Measurements from ENCODE around the gene AK6.
"Not testable (repeated sequence)": the region's sequence is repeated elsewhere in the genome, so short reads cannot be mapped to it uniquely, and the experiment has no call there.

The AK6 gene

GRCh38 chr5:69364850-69365249, 4.5 kb downstream of the AK6 start:
- peak overlapping the region; percentile 41 for H3K27ac Mint-ChIP-seq
- peaks cover 38% of the 10 kb centered on the region for H3K4me1 Mint-ChIP-seq (ENCODE audit: low read depth)
- no peak overlapping the region for H3K4me3 Mint-ChIP-seq
- H3K36me3 Mint-ChIP-seq, result peaks cover 3% of the 10 kb centered on the region
- no peaks in the 10 kb centered on the region for H3K27me3 Mint-ChIP-seq
- no peaks in the 10 kb centered on the region for H3K9me3 Mint-ChIP-seq (ENCODE audit: low read depth)

- H3K4me1 Mint-ChIP-seq (ENCODE audit: low read depth), result peaks cover 38% of the 10 kb centered on the region
- H3K27ac Mint-ChIP-seq, result peak overlapping the region; percentile 41
- H3K27me3 Mint-ChIP-seq, result no peaks in the 10 kb centered on the region
- H3K9me3 Mint-ChIP-seq (ENCODE audit: low read depth), result no peaks in the 10 kb centered on the region
- H3K4me3 Mint-ChIP-seq, result no peak overlapping the region
- H3K36me3 Mint-ChIP-seq, result peaks cover 3% of the 10 kb centered on the region
Observed at GRCh38 chr5:69364414-69364813, 4.9 kb downstream of the AK6 start.

- Mint-ChIP-seq H3K4me1 (ENCODE audit: low read depth) (peaks cover 29% of the 10 kb centered on the region), H3K27ac (no peak overlapping the region), H3K4me3 (no peak overlapping the region), H3K27me3 (no peaks in the 10 kb centered on the region), H3K36me3 (peaks cover 5% of the 10 kb centered on the region), H3K9me3 (ENCODE audit: low read depth) (no peaks in the 10 kb centered on the region)
Observed at GRCh38 chr5:69360442-69360841, 8.9 kb downstream of the AK6 start.

GRCh38 chr5:69359699-69360098, 9.6 kb downstream of the AK6 start:
- Mint-ChIP-seq H3K36me3 (peaks cover 3% of the 10 kb centered on the region), H3K9me3 (ENCODE audit: low read depth) (no peaks in the 10 kb centered on the region)

GRCh38 chr5:69350664-69351063, 18.7 kb downstream of the AK6 start:
- no peaks in the 10 kb centered on the region for H3K27me3 Mint-ChIP-seq
- H3K4me3 Mint-ChIP-seq, result no peak overlapping the region
- peaks cover 11% of the 10 kb centered on the region for H3K36me3 Mint-ChIP-seq
- H3K4me1 Mint-ChIP-seq (ENCODE audit: low read depth), result peaks cover 2% of the 10 kb centered on the region
- H3K27ac Mint-ChIP-seq, result no peak overlapping the region
- no peaks in the 10 kb centered on the region for H3K9me3 Mint-ChIP-seq (ENCODE audit: low read depth)

More at GRCh38 chr5:69359699-69360098, 9.6 kb downstream of the AK6 start:
- H3K4me1 Mint-ChIP-seq (ENCODE audit: low read depth), result peaks cover 22% of the 10 kb centered on the region
- H3K27me3 Mint-ChIP-seq, result no peaks in the 10 kb centered on the region
- no peak overlapping the region for H3K4me3 Mint-ChIP-seq
- no peak overlapping the region for H3K27ac Mint-ChIP-seq

GRCh38 chr5:69343083-69343482, 26.2 kb downstream of the AK6 start:
- Mint-ChIP-seq H3K9me3 (ENCODE audit: low read depth) (no peaks in the 10 kb centered on the region), H3K36me3 (no peaks in the 10 kb centered on the region), H3K4me1 (ENCODE audit: low read depth) (no peaks in the 10 kb centered on the region), H3K27me3 (no peaks in the 10 kb centered on the region), H3K4me3 (no peak overlapping the region), H3K27ac (no peak overlapping the region)

- no peaks in the 10 kb centered on the region for H3K27me3 Mint-ChIP-seq
- H3K9me3 Mint-ChIP-seq (ENCODE audit: low read depth), result no peaks in the 10 kb centered on the region
- no peaks in the 10 kb centered on the region for H3K4me1 Mint-ChIP-seq (ENCODE audit: low read depth)
- no peak overlapping the region for H3K4me3 Mint-ChIP-seq
- no peaks in the 10 kb centered on the region for H3K36me3 Mint-ChIP-seq
- no peak overlapping the region for H3K27ac Mint-ChIP-seq
Observed at GRCh38 chr5:69341520-69342161, 27.7 kb downstream of the AK6 start.

- Mint-ChIP-seq H3K27me3 (no peaks in the 10 kb centered on the region), H3K9me3 (ENCODE audit: low read depth) (no peaks in the 10 kb centered on the region), H3K36me3 (peaks cover 2% of the 10 kb centered on the region), H3K27ac (no peak overlapping the region), H3K4me1 (ENCODE audit: low read depth) (peaks cover 12% of the 10 kb centered on the region), H3K4me3 (no peak overlapping the region)
Observed at GRCh38 chr5:69335341-69335935, 33.9 kb downstream of the AK6 start.

GRCh38 chr5:69334793-69335268, 34.5 kb downstream of the AK6 start:
- Mint-ChIP-seq H3K9me3 (ENCODE audit: low read depth) (no peaks in the 10 kb centered on the region), H3K27ac (no peak overlapping the region), H3K27me3 (no peaks in the 10 kb centered on the region), H3K4me3 (peak overlapping the region; percentile 15), H3K36me3 (peaks cover 2% of the 10 kb centered on the region), H3K4me1 (ENCODE audit: low read depth) (peaks cover 12% of the 10 kb centered on the region)

- H3K36me3 Mint-ChIP-seq; H3K4me3 Mint-ChIP-seq; H3K27ac Mint-ChIP-seq; H3K27me3 Mint-ChIP-seq; H3K9me3 Mint-ChIP-seq (ENCODE audit: low read depth): not testable (repeated sequence)
- H3K4me1 Mint-ChIP-seq (ENCODE audit: low read depth), result peaks cover 12% of the 10 kb centered on the region
Observed at GRCh38 chr5:69333668-69334315, 35.5 kb downstream of the AK6 start.

GRCh38 chr5:69331528-69332445, 37.5 kb downstream of the AK6 start:
- Mint-ChIP-seq H3K27ac (peak overlapping the region; percentile 98), H3K36me3 (peaks cover 2% of the 10 kb centered on the region), H3K9me3 (ENCODE audit: low read depth) (no peaks in the 10 kb centered on the region), H3K4me1 (ENCODE audit: low read depth) (peaks cover 12% of the 10 kb centered on the region), H3K27me3 (no peaks in the 10 kb centered on the region), H3K4me3 (peak overlapping the region; percentile 93)

GRCh38 chr5:69329905-69330489, 39.3 kb downstream of the AK6 start:
- Mint-ChIP-seq H3K9me3 (ENCODE audit: low read depth) (no peaks in the 10 kb centered on the region), H3K27me3 (no peaks in the 10 kb centered on the region), H3K4me3 (no peak overlapping the region), H3K27ac (no peak overlapping the region), H3K36me3 (peaks cover 2% of the 10 kb centered on the region), H3K4me1 (ENCODE audit: low read depth) (peaks cover 12% of the 10 kb centered on the region)

GRCh38 chr5:69326365-69326764, 43.0 kb downstream of the AK6 start:
- H3K27ac Mint-ChIP-seq, result no peak overlapping the region
- H3K4me3 Mint-ChIP-seq, result no peak overlapping the region
- H3K27me3 Mint-ChIP-seq, result no peaks in the 10 kb centered on the region
- H3K36me3 Mint-ChIP-seq, result no peaks in the 10 kb centered on the region
- no peaks in the 10 kb centered on the region for H3K9me3 Mint-ChIP-seq (ENCODE audit: low read depth)
- H3K4me1 Mint-ChIP-seq (ENCODE audit: low read depth), result no peaks in the 10 kb centered on the region

- Mint-ChIP-seq H3K36me3 (peaks cover 6% of the 10 kb centered on the region), H3K27ac (no peak overlapping the region), H3K4me3 (no peak overlapping the region), H3K4me1 (ENCODE audit: low read depth) (no peaks in the 10 kb centered on the region), H3K27me3 (no peaks in the 10 kb centered on the region), H3K9me3 (ENCODE audit: low read depth) (no peaks in the 10 kb centered on the region)
Observed at GRCh38 chr5:69317391-69317790, 51.9 kb downstream of the AK6 start.

Data from activated naive CD8-positive, alpha-beta T cell (primary cell).